Psoas muscle (tissue), 8 donors: ENCODE data around the gene C16orf78. TPM values are rescaled to one million over a fixed set of nuclear protein-coding genes. Genes with fewer than 3 reads are reported as not detected.
A peak's percentile ranks its signal among the peaks of the same experiment; 100 is the strongest.
"Not testable (repeated sequence)": the region's sequence is repeated elsewhere in the genome, so short reads cannot be mapped to it uniquely, and the experiment has no call there.

Source experiments
- ATAC-seq, 4 donors: fragments of 200-7000 bp; cut with Tn5 transposase; one replicate each; pipeline ENCODE4 v1.9.1; 2020; ENCODE audit warnings: moderate library complexity in 3 of 4, mild to moderate bottlenecking in 2 of 4
- DNase-seq, 2 donors: peaks; one replicate each; pipeline ENCODE4 v3.0.0-alpha.2; 2020
- H3K27ac ChIP-seq: fragments of 200-600 bp; one replicate; pipeline ENCODE4 v1.8.0; 2022
- H3K27me3 ChIP-seq, 3 donors: fragments of 200-600 bp in 1 of 3; one replicate each; pipeline versions ENCODE4 v1.6.1 to v1.8.0; 2013 to 2022; ENCODE audit warnings: low read length in 2 of 3, mild to moderate bottlenecking in 2 of 3, moderate library complexity in 1 of 3; ENCODE audit not compliant: insufficient read depth in 3 of 3
- H3K36me3 ChIP-seq, 2 donors: fragments of 200-600 bp in 1 of 2; one replicate each; pipeline versions ENCODE4 v1.6.1 to v1.8.0; 2013 to 2022; ENCODE audit warnings: low read depth in 1 of 2, mild to moderate bottlenecking in 1 of 2, moderate library complexity in 1 of 2; ENCODE audit not compliant: insufficient read depth in 1 of 2
- H3K4me1 ChIP-seq: fragments of 200-600 bp; one replicate; pipeline ENCODE4 v1.8.0; 2022
- H3K4me3 ChIP-seq: fragments of 200-600 bp; one replicate; pipeline ENCODE4 v1.8.0; 2022; ENCODE audit warnings: mild to moderate bottlenecking
- H3K9me3 ChIP-seq: fragments of 200-600 bp; one replicate; pipeline ENCODE4 v1.8.0; 2022
- CTCF ChIP-seq: fragments of 200-600 bp; IDR thresholded peaks from one replicate; pipeline ENCODE4 v1.8.0; 2022; ENCODE audit warnings: antibody characterized with exemption
- WGBS, 3 donors: extraction: QIAGEN DNeasy Blood & Tissue Kit; methylation state at CpG; one replicate each; pipeline versions ENCODE4 v1.1.6 to v1.1.7; 2013; 5-methylcytosine and 5-hydroxymethylcytosine counted together
- intact Hi-C, 2 donors: fragments of 100-400 bp; cut with DNase I; formaldehyde crosslinking; loops; one replicate each; pipeline versions ENCODE4 v1.11.0 to v1.14.2; 2022
- polyA plus RNA-seq, 3 donors: library from polyadenylated mRNA; stranded (reverse); fragments of 200-250 nt; gene quantifications; one replicate each; pipeline ENCODE4 v1.2.3, GENCODE V29; 2013
- total RNA-seq, 4 donors: library from RNA; stranded (reverse); fragmentation: NEBNext Ultra II Directional in 2 of 4; extraction: Animal tissue kit (Norgen Biotek cat#: 25700) in 2 of 4; gene quantifications; one replicate each; pipeline versions ENCODE4 v1.2.1 to v1.2.4, GENCODE V29; 2021 to 2023
- donor health status: healthy with polysubstance abuse.
- donor health status: DM: no; HTN: no; CAD: no; lungs with moderate emphysema.
- donor health status: Bipolar disorder and iron deficiency.
- donor health status: healthy.
- donor health status: DM: yes; HTN: yes; CAD: no.
- donor health status: DM: no; HTN: no; CAD: no.
- donor health status: DM: no; HTN: no; CAD: no.
- donor health status: DM: yes; HTN: yes; CAD: no.

C16orf78 gene
- total and polyA plus RNA-seq, 7 donors: not detected

- peak; percentile 38 to 75 for DNase-seq
- peak in 2 of 4 donors; percentile 33 to 36 for ATAC-seq
- intact Hi-C loops: no loop called here
- no peak overlapping the region for H3K27ac ChIP-seq
- no peaks in the 10 kb centered on the region for H3K9me3 ChIP-seq
- no peaks in the 10 kb centered on the region for H3K36me3 ChIP-seq
- TF ChIP-seq CTCF: no peak
- 28 to 49% (median 31%) methylated on average over 6 of the region's 6 CpGs for WGBS, 3 donors
- H3K4me1 ChIP-seq: no peaks in the 10 kb centered on the region
- peaks cover 0 to 13% (median 2%) of the 10 kb centered on the region in 3 donors for H3K27me3 ChIP-seq
- no peak overlapping the region for H3K4me3 ChIP-seq
Measured at GRCh38 chr16:49355933-49356665, 17.5 kb upstream of the C16orf78 start.

GRCh38 chr16:49356728-49357488 lies 16.7 kb upstream of the C16orf78 start:
- no peak for ATAC-seq
- WGBS, 3 donors: 39 to 44% (median 42%) methylated on average over 20 of the region's 20 CpGs
- Histone ChIP-seq H3K4me3 (no peak overlapping the region), H3K4me1 (no peaks in the 10 kb centered on the region), H3K9me3 (no peaks in the 10 kb centered on the region), H3K36me3 (no peaks in the 10 kb centered on the region), H3K27me3 (peaks cover 0 to 13% (median 2%) of the 10 kb centered on the region in 3 donors), H3K27ac (no peak overlapping the region)
- intact Hi-C loops: no loop called here
- no peak for DNase-seq
- no peak for TF ChIP-seq CTCF

- DNase-seq (no peak), ATAC-seq (no peak)
- H3K27me3 ChIP-seq: peaks cover 0 to 13% (median 2%) of the 10 kb centered on the region in 3 donors
- H3K9me3 ChIP-seq: no peaks in the 10 kb centered on the region
- H3K27ac ChIP-seq: no peak overlapping the region
- no peak overlapping the region for H3K4me3 ChIP-seq
- TF ChIP-seq CTCF: no peak
- no peaks in the 10 kb centered on the region for H3K36me3 ChIP-seq
- no peaks in the 10 kb centered on the region for H3K4me1 ChIP-seq
- intact Hi-C loops: no loop called here
- 52 to 66% (median 60%) methylated on average over 4 of the region's 4 CpGs for WGBS, 3 donors
Measured at GRCh38 chr16:49359591-49359990, 14.0 kb upstream of the C16orf78 start.

GRCh38 chr16:49361731-49362130 lies 11.9 kb upstream of the C16orf78 start:
- DNase-seq, H3K4me1 ChIP-seq, H3K27me3 ChIP-seq, intact Hi-C loops, H3K4me3 ChIP-seq, H3K36me3 ChIP-seq, ATAC-seq, H3K9me3 ChIP-seq, H3K27ac ChIP-seq: not testable (repeated sequence)
- WGBS, 3 donors: 67 to 73% (median 71%) methylated on average over 6 of the region's 6 CpGs

GRCh38 chr16:49362230-49362629 lies 11.4 kb upstream of the C16orf78 start:
- H3K27ac ChIP-seq: no peak overlapping the region
- H3K4me3 ChIP-seq: no peak overlapping the region
- H3K36me3 ChIP-seq: no peaks in the 10 kb centered on the region
- DNase-seq (no peak), ATAC-seq (no peak)
- WGBS, 3 donors: 56 to 57% (median 56%) methylated on average over 3 of the region's 3 CpGs
- H3K27me3 ChIP-seq: peaks cover 0 to 2% (median under 1%) of the 10 kb centered on the region in 3 donors
- no peaks in the 10 kb centered on the region for H3K4me1 ChIP-seq
- H3K9me3 ChIP-seq: no peaks in the 10 kb centered on the region
- TF ChIP-seq CTCF: no peak
- intact Hi-C loops: no loop called here
